ENCODE results near the gene RANBP10. TPM values are rescaled to one million over a fixed set of nuclear protein-coding genes. Genes with fewer than 3 reads are reported as not detected.

The RANBP10 gene
- total RNA-seq, 1 donor: 8.6 TPM

DNA sequence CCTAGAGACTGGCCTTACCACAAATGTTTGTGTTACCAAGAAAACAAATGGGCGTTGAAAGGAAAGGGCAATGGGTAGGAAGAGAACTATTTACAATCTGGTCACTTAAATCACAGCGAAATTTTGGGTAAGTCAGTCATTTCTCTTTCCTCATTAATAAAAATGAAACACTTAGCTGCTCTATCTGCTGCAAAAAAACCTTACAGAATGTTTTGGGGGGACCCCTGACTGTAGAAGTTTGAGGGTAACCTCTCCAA lies 39.6 kb upstream of the RANBP10 start:
- DNase-seq (ENCODE audit: low read depth): no peak
- no peak for TF ChIP-seq CTCF (IDR thresholded peaks at IDR 0.05; ENCODE audit: insufficient read depth, low read depth, low read length)

DNA sequence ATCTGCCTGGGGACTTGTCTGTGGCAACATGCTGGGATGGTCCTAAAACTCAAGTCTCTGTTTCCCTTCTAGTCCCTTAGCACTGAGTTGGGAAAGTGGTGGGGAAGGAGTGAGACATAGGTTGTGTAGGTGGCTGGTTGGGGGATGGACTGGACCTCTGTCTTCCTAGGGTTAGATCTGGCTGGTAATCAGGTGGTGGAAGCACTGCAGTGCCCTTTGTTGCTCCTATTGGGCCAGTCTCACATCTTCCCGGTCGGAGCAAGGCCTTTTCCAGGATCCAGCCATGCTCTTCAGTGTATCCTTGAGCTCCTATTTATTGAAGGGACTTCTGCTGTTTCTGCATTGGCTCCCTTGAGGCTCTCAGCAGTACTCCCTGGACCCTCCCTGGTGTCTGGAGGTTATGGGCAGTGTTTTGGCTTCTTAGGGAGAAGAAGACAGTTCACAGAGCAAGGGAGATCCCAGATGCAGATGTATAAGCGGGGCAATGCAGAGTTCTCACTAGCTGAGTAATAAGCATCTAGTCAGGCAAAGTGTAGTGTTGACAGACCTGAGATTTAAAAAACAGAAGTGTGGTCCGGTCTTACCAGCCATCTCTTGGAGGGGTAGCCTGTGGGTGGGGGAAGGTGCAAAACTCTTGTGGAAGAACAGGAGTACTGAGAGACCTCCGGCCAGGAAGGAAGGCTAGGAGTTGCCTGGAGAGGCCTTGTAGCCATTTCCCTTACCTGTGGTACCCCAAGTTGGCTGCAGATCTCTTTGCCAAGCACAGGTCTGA lies 39.1 kb upstream of the RANBP10 start:
- peak overlapping the region; percentile 91 for H3K4me3 ChIP-seq (ENCODE audit: low read depth, low read length)
- DNase-seq (ENCODE audit: low read depth): no peak
- TF ChIP-seq CTCF (IDR thresholded peaks at IDR 0.05; ENCODE audit: insufficient read depth, low read depth, low read length): no peak

More for the DNA sequence above, 39.6 kb upstream of the RANBP10 start:
- peak overlapping the region; percentile 91 for H3K4me3 ChIP-seq (ENCODE audit: low read depth, low read length)

DNA sequence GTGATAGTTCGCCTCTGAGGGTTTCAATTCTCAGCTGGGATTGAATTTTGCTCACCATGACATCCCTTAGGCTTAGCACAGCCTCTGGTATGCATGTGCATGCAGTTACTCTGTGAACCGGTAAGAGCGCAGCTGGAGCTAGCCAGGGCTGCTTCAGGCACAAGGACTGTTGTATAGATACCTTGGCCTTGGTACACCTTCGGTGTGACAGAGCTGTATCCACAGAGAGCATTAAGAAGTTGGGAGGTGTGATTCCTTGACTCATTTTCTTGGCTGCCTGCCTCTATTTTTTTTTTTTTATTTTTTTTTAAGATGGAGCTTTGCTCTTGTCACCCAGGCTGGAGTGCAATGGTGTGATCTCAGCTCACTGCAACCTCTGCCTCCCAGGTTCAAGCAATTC lies 38.1 kb upstream of the RANBP10 start:
- peak; percentile 30 for DNase-seq (ENCODE audit: low read depth)
- TF ChIP-seq CTCF (IDR thresholded peaks at IDR 0.05; ENCODE audit: insufficient read depth, low read depth, low read length): peak; percentile 29
- H3K4me3 ChIP-seq (ENCODE audit: low read depth, low read length): peak overlapping the region; percentile 29

- TF ChIP-seq CTCF (IDR thresholded peaks at IDR 0.05; ENCODE audit: insufficient read depth, low read depth, low read length): no peak
- H3K4me3 ChIP-seq (ENCODE audit: low read depth, low read length): peak overlapping the region; percentile 99
- no peak for DNase-seq (ENCODE audit: low read depth)
Observed at GRCh38 chr16:67843343-67843765, 37.0 kb upstream of the RANBP10 start.

GRCh38 chr16:67842509-67843342 lies 36.4 kb upstream of the RANBP10 start:
- TF ChIP-seq CTCF (IDR thresholded peaks at IDR 0.05; ENCODE audit: insufficient read depth, low read depth, low read length): peak; percentile 33
- DNase-seq (ENCODE audit: low read depth): peak; percentile 55

DNA sequence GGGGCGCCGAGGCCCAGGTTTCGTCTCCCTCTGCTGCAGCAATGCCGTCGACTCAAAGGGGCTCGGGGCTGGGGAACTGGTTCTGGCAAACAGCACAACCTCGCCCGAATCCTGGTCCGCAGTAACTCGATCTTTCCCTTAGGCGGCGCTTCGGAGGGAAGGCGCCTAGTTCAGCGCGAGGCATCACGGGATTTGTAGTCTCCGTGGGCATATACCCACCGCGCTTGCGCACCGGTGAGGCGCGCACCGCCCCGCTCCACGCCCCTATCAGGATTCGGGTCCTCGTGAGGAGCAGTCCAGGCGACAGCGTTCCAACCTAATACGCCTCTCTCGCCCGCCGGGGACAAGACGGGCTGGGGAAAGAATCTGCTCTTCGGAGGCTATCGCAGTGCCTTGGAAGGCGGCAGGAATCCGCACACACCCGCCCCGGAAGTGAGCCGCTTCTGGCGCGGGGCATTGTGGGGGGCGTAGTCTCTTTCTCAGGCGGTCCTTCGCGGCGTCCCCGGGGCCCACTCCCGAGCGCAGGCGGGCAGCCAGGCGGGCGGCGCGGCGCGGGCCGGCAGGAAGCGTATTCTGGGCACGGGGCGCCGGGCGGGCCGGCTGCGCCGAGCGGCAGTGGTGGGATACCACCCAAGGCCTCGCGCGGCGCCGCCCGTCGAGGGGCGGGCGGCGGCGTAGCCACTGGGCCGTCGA lies 35.6 kb upstream of the RANBP10 start, which contains the start of gene THAP11:
THAP11 (plus strand) TSS at position 505 of the 693 bp plus-strand sequence. CDS start 235 bp downstream, outside the sequence.
- TF ChIP-seq CTCF (IDR thresholded peaks at IDR 0.05; ENCODE audit: insufficient read depth, low read depth, low read length): peak; percentile 82
- H3K4me3 ChIP-seq (ENCODE audit: low read depth, low read length): peak within 1 kb of the TSS; percentile 99
- peak; percentile 95 for DNase-seq (ENCODE audit: low read depth)

More at GRCh38 chr16:67842509-67843342, 36.4 kb upstream of the RANBP10 start:
- H3K4me3 ChIP-seq (ENCODE audit: low read depth, low read length): peak overlapping the region; percentile 99
